Body of pancreas (tissue), 4 donors: Measurements from ENCODE around the gene TBC1D4. TPM values are rescaled to one million over a fixed set of nuclear protein-coding genes. Genes with fewer than 3 reads are reported as not detected.

Experiments
- ATAC-seq: fragments of 150-250 bp; one replicate; pipeline ENCODE4 v1.9.1; 2016
- DNase-seq, 4 donors: peaks; one replicate each; pipeline ENCODE4 v3.0.0-alpha.2; 2019
- H3K27ac ChIP-seq, 4 donors: fragments of 200-600 bp; sonication (generic); 1 replicate in 3 of 4; 2 replicates in 1 of 4; pipeline versions ENCODE4 v1.5.1 to v1.6.1; 2016 to 2019; ENCODE audit warnings: mild to moderate bottlenecking in 1 of 4, mixed read lengths in 1 of 4, moderate library complexity in 1 of 4
- H3K27me3 ChIP-seq, 2 donors: fragments of 200-600 bp; sonication (generic); one replicate each; pipeline ENCODE4 v1.6.0; 2016; ENCODE audit warnings: mild to moderate bottlenecking in 1 of 2
- H3K36me3 ChIP-seq, 2 donors: fragments of 200-600 bp; sonication (generic); replicated peaks in 1 of 2; 2 replicates each; pipeline ENCODE4 v1.5.1; 2016; ENCODE audit warnings: low read depth in 2 of 2; ENCODE audit not compliant: insufficient read depth in 1 of 2
- H3K4me1 ChIP-seq: fragments of 200-600 bp; sonication (generic); one replicate; pipeline ENCODE4 v1.6.0; 2016
- H3K4me3 ChIP-seq, 2 donors: fragments of 200-600 bp; sonication (generic); 1 replicate in 1 of 2; 2 replicates in 1 of 2; pipeline ENCODE4 v1.5.1; 2016 to 2019
- H3K9me3 ChIP-seq, 3 donors: fragments of 200-600 bp; sonication (generic); 1 replicate in 2 of 3; 2 replicates in 1 of 3; pipeline ENCODE4 v1.5.1; 2016
- POLR2A ChIP-seq, 3 donors: fragments of 450-650 bp; IDR thresholded peaks; one replicate each; pipeline ENCODE4 v1.6.1; 2016; ENCODE audit warnings: antibody characterized with exemption in 3 of 3, mild to moderate bottlenecking in 2 of 3
- WGBS, 2 donors: methylation state at CpG; one replicate each; pipeline ENCODE4 v1.1.5; 2017; 5-methylcytosine and 5-hydroxymethylcytosine counted together
- intact Hi-C: fragments of 100-400 bp; cut with DNase I; formaldehyde crosslinking; loops from one replicate; pipeline ENCODE4 v1.15.1; 2023
- total RNA-seq, 2 donors: library from RNA; depleted of rRNA; stranded (reverse); fragments of >200 nt; gene quantifications; one replicate each; pipeline ENCODE4 v1.1.0, GENCODE V29; 2016
- TF ChIP-seq, protein P1 (sequence below), 7 experiments: fragments of 450-650 bp in 4 of 7; fragments of 200-600 bp in 3 of 7; sonication (generic) in 3 of 7; IDR thresholded peaks; one replicate each; pipeline ENCODE4 v1.5.1; 2016 to 2019; ENCODE audit warnings: antibody characterized with exemption in 7 of 7

TBC1D4 gene
- total RNA-seq, 2 donors from 2014 or later, result 28.3 to 29.7 TPM

DNA sequence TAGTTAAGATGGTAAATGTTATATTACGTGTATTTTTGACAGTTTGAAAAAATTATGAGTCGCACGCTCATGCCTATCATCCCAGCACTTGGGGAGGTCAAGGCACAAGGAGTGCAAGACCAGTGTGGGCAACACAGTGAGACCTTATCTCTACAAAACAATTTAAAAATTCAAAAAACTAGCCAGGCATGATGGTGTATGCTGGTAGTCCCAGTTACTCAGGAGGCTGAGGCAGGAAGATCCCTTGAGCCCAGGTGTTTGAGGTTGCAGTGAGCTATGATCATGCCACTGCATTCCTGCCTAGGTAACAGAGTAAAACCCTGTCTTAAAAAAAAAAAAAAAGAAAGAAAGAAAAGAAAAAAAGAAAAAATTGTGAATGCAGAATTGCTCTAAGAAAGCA lies 58.0 kb downstream of the TBC1D4 start:
- H3K27me3 ChIP-seq, result no peaks in the 10 kb centered on the region
- no peak overlapping the region for H3K27ac ChIP-seq
- no peak overlapping the region for H3K4me3 ChIP-seq
- peaks cover 13% of the 10 kb centered on the region for H3K4me1 ChIP-seq
- ATAC-seq (no peak), DNase-seq (no peak)
- no peaks in the 10 kb centered on the region for H3K9me3 ChIP-seq
- H3K36me3 ChIP-seq, result no peaks in the 10 kb centered on the region
- intact Hi-C loops, result no loop called here
- 91 to 92% methylated on average over 3 of the region's 3 CpGs for WGBS, 2 donors
- TF ChIP-seq, protein P1, sequence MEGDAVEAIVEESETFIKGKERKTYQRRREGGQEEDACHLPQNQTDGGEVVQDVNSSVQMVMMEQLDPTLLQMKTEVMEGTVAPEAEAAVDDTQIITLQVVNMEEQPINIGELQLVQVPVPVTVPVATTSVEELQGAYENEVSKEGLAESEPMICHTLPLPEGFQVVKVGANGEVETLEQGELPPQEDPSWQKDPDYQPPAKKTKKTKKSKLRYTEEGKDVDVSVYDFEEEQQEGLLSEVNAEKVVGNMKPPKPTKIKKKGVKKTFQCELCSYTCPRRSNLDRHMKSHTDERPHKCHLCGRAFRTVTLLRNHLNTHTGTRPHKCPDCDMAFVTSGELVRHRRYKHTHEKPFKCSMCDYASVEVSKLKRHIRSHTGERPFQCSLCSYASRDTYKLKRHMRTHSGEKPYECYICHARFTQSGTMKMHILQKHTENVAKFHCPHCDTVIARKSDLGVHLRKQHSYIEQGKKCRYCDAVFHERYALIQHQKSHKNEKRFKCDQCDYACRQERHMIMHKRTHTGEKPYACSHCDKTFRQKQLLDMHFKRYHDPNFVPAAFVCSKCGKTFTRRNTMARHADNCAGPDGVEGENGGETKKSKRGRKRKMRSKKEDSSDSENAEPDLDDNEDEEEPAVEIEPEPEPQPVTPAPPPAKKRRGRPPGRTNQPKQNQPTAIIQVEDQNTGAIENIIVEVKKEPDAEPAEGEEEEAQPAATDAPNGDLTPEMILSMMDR (IDR thresholded peaks at IDR 0.05), result no peak
- no peak for TF ChIP-seq POLR2A (IDR thresholded peaks at IDR 0.05)

DNA sequence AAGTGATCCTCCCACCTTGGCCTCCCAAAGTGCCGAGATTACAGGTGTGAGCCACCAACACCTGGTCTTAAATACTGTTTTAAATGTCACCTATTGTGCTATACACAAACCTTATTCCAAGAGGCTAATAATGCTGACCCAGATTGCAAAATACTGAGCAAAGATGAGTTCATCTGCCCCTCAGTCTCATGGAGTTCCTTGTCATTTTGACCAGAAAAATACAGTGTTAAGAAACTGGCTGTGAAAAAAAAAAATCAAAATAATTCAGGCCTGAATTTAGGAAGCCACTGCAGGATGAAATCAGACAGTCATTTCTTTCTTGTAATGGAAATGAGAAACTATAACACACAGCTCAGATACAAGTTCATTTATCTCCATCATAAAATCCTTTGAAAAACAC lies 59.9 kb downstream of the TBC1D4 start:
- H3K36me3 ChIP-seq, result no peaks in the 10 kb centered on the region
- no peak overlapping the region for H3K4me3 ChIP-seq
- TF ChIP-seq POLR2A (IDR thresholded peaks at IDR 0.05), result no peak
- TF ChIP-seq, protein P1 (IDR thresholded peaks at IDR 0.05), result no peak
- H3K4me1 ChIP-seq, result peaks cover 30% of the 10 kb centered on the region
- no peaks in the 10 kb centered on the region for H3K27me3 ChIP-seq
- intact Hi-C loops, result no loop called here
- ATAC-seq, result no peak
- no peaks in the 10 kb centered on the region for H3K9me3 ChIP-seq
- no peak for DNase-seq
- no peak overlapping the region for H3K27ac ChIP-seq
- WGBS, 2 donors, result 100% methylated on average over 1 of the region's 1 CpG

DNA sequence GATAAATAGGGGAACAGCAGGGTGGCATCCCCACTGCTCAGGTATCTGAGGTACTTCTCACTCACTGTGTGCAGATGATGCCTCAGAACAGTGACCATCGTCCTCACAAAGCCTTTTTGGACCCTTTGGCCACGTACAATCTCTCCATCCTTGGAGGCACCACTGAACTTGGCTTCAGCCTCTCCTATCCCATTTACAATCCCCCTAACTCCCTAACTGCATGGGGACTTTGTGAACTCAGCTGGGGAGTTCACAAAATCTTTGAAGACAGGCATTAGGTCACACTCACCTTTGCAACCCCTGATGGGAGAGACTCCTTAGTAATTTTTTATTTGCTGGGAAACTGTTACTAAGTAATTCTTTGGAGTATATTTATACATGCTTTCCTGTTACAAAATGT lies 60.8 kb downstream of the TBC1D4 start:
- intact Hi-C loops, result no loop called here
- H3K9me3 ChIP-seq, result no peaks in the 10 kb centered on the region
- no peak overlapping the region for H3K4me3 ChIP-seq
- H3K36me3 ChIP-seq, result no peaks in the 10 kb centered on the region
- H3K27ac ChIP-seq, result no peak overlapping the region
- DNase-seq, result no peak
- WGBS, 2 donors, result 83 to 92% methylated on average over 2 of the region's 2 CpGs
- no peak for ATAC-seq
- TF ChIP-seq POLR2A (IDR thresholded peaks at IDR 0.05), result no peak
- TF ChIP-seq, protein P1 (IDR thresholded peaks at IDR 0.05), result no peak
- H3K4me1 ChIP-seq, result peaks cover 39% of the 10 kb centered on the region
- H3K27me3 ChIP-seq, result no peaks in the 10 kb centered on the region

DNA sequence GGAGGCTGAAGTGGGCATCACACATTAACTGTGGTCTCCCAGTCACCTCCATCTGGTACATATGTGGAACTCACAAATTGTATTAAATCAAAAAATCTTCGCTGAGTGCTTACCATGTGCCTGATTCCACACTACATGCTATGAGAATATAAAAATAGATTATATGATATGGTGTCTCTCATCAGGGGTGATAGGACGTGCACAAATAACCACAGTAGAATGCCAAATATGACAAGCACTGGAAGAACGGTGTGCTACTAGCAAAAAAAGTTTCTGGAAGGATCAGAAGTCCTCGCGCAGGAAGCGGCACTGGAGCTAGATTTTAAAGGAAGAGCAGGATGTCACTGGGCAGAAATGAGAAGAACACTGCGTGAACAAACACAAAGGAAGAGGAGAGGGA lies 62.3 kb downstream of the TBC1D4 start:
- intact Hi-C loops, result no loop called here
- Histone ChIP-seq H3K9me3 (no peaks in the 10 kb centered on the region), H3K4me1 (peaks cover 47% of the 10 kb centered on the region), H3K36me3 (no peaks in the 10 kb centered on the region), H3K27ac (peak overlapping the region in 1 of 4 donors; percentile 6), H3K4me3 (no peak overlapping the region), H3K27me3 (no peaks in the 10 kb centered on the region)
- no peak for DNase-seq
- TF ChIP-seq, protein P1 (IDR thresholded peaks at IDR 0.05), result no peak
- TF ChIP-seq POLR2A (IDR thresholded peaks at IDR 0.05), result no peak
- 74 to 78% methylated on average over 7 of the region's 7 CpGs for WGBS, 2 donors
- ATAC-seq, result no peak

DNA sequence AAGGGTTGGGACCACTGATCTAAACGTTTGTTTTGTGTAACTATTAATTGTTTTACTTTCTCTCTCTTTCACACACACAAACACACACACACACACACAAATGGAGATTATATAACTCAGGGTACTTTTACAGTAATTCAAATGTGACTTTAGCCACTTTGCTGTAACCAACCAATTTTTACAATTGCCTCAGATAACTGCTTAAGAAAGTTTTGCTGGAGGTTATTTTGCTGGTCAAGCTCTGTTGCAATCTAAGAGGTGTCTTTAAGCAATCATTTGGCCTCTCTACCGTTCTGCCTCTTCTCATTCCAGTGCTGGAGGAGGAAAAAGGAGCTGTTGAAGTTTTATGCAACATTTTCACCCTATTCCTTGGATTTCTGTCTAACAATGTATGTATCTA lies 63.0 kb downstream of the TBC1D4 start:
- no peak overlapping the region for H3K4me3 ChIP-seq
- no peak for TF ChIP-seq POLR2A (IDR thresholded peaks at IDR 0.05)
- TF ChIP-seq, protein P1 (IDR thresholded peaks at IDR 0.05), result no peak
- peak overlapping the region in 3 of 4 donors; percentile 42 to 56 (median 51) for H3K27ac ChIP-seq
- no peaks in the 10 kb centered on the region for H3K9me3 ChIP-seq
- 29 to 34% methylated on average over 2 of the region's 2 CpGs for WGBS, 2 donors
- intact Hi-C loops, result no loop called here
- H3K27me3 ChIP-seq, result no peaks in the 10 kb centered on the region
- H3K4me1 ChIP-seq, result peaks cover 52% of the 10 kb centered on the region
- DNase-seq, result no peak
- ATAC-seq, result no peak
- no peaks in the 10 kb centered on the region for H3K36me3 ChIP-seq
